ENCODE results near the gene ACOX2. TPM values are rescaled to one million over a fixed set of nuclear protein-coding genes. Genes with fewer than 3 reads are reported as not detected.
A peak's percentile ranks its signal among the peaks of the same experiment; 100 is the strongest.

ACOX2 gene
- total and polyA plus RNA-seq, 2 donors (not counting 3 experiments of a cell fraction or from before 2014, with no cell fraction given) = 1.5 to 10.5 TPM

- ChIA-PET CTCF (interaction anchor here (1.0 kb wide), 1 partner anchor 21 kb away, joined by 4 read pairs; the partner anchor contains the start of gene KCTD6), POLR2A (no interaction called here)
- Histone ChIP-seq H3K4me3 (replicated peaks in 1 of 3; ENCODE audit: insufficient read depth in 1 of 3, low read depth in 1 of 3, low read length in 3 of 3) (no peak overlapping the region), H3K79me2 (ENCODE audit: control insufficient read depth, insufficient read depth, low read length) (no peaks in the 10 kb centered on the region), H3K4me2 (ENCODE audit: insufficient read depth, low read length) (no peak overlapping the region), H3K9me1 (replicated peaks; ENCODE audit: control insufficient read depth, extremely low read depth, insufficient read depth, low read length) (no peaks in the 10 kb centered on the region), H3K9ac (replicated peaks; ENCODE audit: extremely low read depth, insufficient read depth, low read length) (no peak overlapping the region), H3K4me1 (ENCODE audit: control insufficient read depth, extremely low read depth, insufficient read depth, low read length) (peaks cover 3% of the 10 kb centered on the region), H2AFZ (ENCODE audit: low read depth, low read length) (peak overlapping the region; percentile 39), H3K36me3 (ENCODE audit: control insufficient read depth in 2 of 2, extremely low read depth in 1 of 2, insufficient read depth in 2 of 2, low read length in 2 of 2) (no peaks in the 10 kb centered on the region), H4K20me1 (replicated peaks; ENCODE audit: control insufficient read depth, extremely low read depth, insufficient read depth, low read length) (no peaks in the 10 kb centered on the region), H3K27ac (ENCODE audit: insufficient read depth, low read depth, low read length) (no peak overlapping the region), H3K27me3 (ENCODE audit: control insufficient read depth in 2 of 2, insufficient read depth in 2 of 2, low read length in 2 of 2) (no peaks in the 10 kb centered on the region), H3K9me3 (replicated peaks; ENCODE audit: control insufficient read depth, insufficient read depth, low read length) (no peaks in the 10 kb centered on the region)
- intact Hi-C loops (cut with micrococcal nuclease) (no loop called here), dilution Hi-C loops (cut with MboI; ENCODE audit: extremely low pct_ligation_motif_present, low sequenced_read_pairs) (no loop called here)
- TF ChIP-seq MYC (IDR thresholded peaks at IDR 0.05; ENCODE audit: low read depth, low read length) (no peak), POLR2A (IDR thresholded peaks at IDR 0.05; ENCODE audit: low read depth, low read length) (no peak), POLR2AphosphoS5 (IDR thresholded peaks at IDR 0.05; ENCODE audit: insufficient read depth, low read depth, low read length) (no peak), EZH2 (IDR thresholded peaks at IDR 0.05; ENCODE audit: borderline replicate concordance, low read depth, low read length, severe bottlenecking) (no peak), JUN (IDR thresholded peaks at IDR 0.05; ENCODE audit: borderline replicate concordance, insufficient read depth, insufficient read length, low read depth) (no peak), MAX (IDR thresholded peaks at IDR 0.05; ENCODE audit: insufficient read depth, insufficient read length) (no peak), GATA2 (IDR thresholded peaks at IDR 0.05; ENCODE audit: insufficient read depth, insufficient read length, low read depth, low read length) (no peak), FOS (IDR thresholded peaks at IDR 0.05; ENCODE audit: borderline replicate concordance, insufficient read depth, low read length) (no peak)
- TF ChIP-seq, protein P1, sequence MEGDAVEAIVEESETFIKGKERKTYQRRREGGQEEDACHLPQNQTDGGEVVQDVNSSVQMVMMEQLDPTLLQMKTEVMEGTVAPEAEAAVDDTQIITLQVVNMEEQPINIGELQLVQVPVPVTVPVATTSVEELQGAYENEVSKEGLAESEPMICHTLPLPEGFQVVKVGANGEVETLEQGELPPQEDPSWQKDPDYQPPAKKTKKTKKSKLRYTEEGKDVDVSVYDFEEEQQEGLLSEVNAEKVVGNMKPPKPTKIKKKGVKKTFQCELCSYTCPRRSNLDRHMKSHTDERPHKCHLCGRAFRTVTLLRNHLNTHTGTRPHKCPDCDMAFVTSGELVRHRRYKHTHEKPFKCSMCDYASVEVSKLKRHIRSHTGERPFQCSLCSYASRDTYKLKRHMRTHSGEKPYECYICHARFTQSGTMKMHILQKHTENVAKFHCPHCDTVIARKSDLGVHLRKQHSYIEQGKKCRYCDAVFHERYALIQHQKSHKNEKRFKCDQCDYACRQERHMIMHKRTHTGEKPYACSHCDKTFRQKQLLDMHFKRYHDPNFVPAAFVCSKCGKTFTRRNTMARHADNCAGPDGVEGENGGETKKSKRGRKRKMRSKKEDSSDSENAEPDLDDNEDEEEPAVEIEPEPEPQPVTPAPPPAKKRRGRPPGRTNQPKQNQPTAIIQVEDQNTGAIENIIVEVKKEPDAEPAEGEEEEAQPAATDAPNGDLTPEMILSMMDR (IDR thresholded peaks at IDR 0.05; ENCODE audit: extremely low read depth in 1 of 2, insufficient read depth in 1 of 2, low read depth in 1 of 2, low read length in 2 of 2) = no peak
- FAIRE-seq (peak; percentile 62), DNase-seq (ENCODE audit: low read depth, low spot score) (peak; percentile 49)
- no TSS peak for BruUV-seq (replicated peaks)
Measured at GRCh38 chr3:58471025-58471887, 65.7 kb downstream of the ACOX2 start.
